H9 (cell line): Measurements from ENCODE around the gene THSD7B. TPM values are rescaled to one million over a fixed set of nuclear protein-coding genes. Genes with fewer than 3 reads are reported as not detected.

Experiments used
- DNase-seq: peaks from one replicate; pipeline ENCODE4 v3.0.0-alpha.2; 2017
- H2AFZ ChIP-seq: one replicate; pipeline ENCODE4 v1.6.1; 2013; ENCODE audit warnings: mild to moderate bottlenecking, low read length, control low read depth, moderate library complexity
- H2AK5ac ChIP-seq: 2 replicates; pipeline ENCODE4 v1.6.1; 2013; ENCODE audit warnings: low read length, control low read depth, mixed read lengths; ENCODE audit not compliant: insufficient read length
- H2BK120ac ChIP-seq: one replicate; pipeline ENCODE4 v1.6.1; 2013; ENCODE audit warnings: low read depth, mild to moderate bottlenecking, low read length, control low read depth, inconsistent platforms; ENCODE audit not compliant: poor library complexity, severe bottlenecking
- H2BK12ac ChIP-seq: 2 replicates; pipeline ENCODE4 v1.6.1; 2013; ENCODE audit warnings: low read length, control low read depth, mixed read lengths, low read depth; ENCODE audit not compliant: insufficient read length
- H2BK15ac ChIP-seq: 2 replicates; pipeline ENCODE4 v1.6.1; 2013; ENCODE audit warnings: low read depth, low read length, control low read depth
- H2BK20ac ChIP-seq: one replicate; pipeline ENCODE4 v1.6.1; 2013; ENCODE audit warnings: low read depth, mild to moderate bottlenecking, low read length, control low read depth, inconsistent platforms; ENCODE audit not compliant: poor library complexity, severe bottlenecking
- H2BK5ac ChIP-seq: 2 replicates; pipeline ENCODE4 v1.6.1; 2013; ENCODE audit warnings: low read length, control low read depth, mixed read lengths; ENCODE audit not compliant: insufficient read length
- H3K14ac ChIP-seq: 2 replicates; pipeline ENCODE4 v1.6.1; 2013; ENCODE audit warnings: low read length, control low read depth; ENCODE audit not compliant: insufficient read depth
- H3K18ac ChIP-seq: 2 replicates; pipeline ENCODE4 v1.6.1; 2013; ENCODE audit warnings: low read depth, mild to moderate bottlenecking, mixed read lengths, low read length, control low read depth; ENCODE audit not compliant: insufficient read length
- H3K23ac ChIP-seq: 2 replicates; pipeline ENCODE4 v1.6.1; 2013; ENCODE audit warnings: low read length, control low read depth, mixed read lengths, low read depth; ENCODE audit not compliant: insufficient read length
- H3K23me2 ChIP-seq: 2 replicates; pipeline ENCODE4 v1.6.1; 2013; ENCODE audit warnings: low read depth, mild to moderate bottlenecking, mixed read lengths, low read length, control low read depth; ENCODE audit not compliant: insufficient read length, poor library complexity, severe bottlenecking
- H3K27ac ChIP-seq: 2 replicates; pipeline ENCODE4 v1.5.1; 2013; ENCODE audit warnings: low read length, control low read depth, mixed read lengths, low read depth; ENCODE audit not compliant: insufficient read length
- H3K27me3 ChIP-seq: 2 replicates; pipeline ENCODE4 v1.6.1; 2013; ENCODE audit warnings: low read length, control low read depth, inconsistent platforms; ENCODE audit not compliant: insufficient read depth
- H3K4ac ChIP-seq: 2 replicates; pipeline ENCODE4 v1.6.1; 2013; ENCODE audit warnings: low read depth, mild to moderate bottlenecking, control low read depth, inconsistent platforms, low read length, moderate library complexity
- H3K4me1 ChIP-seq: 2 replicates; pipeline ENCODE4 v1.6.1; 2013; ENCODE audit warnings: low read length, control low read depth, inconsistent platforms; ENCODE audit not compliant: insufficient read depth
- H3K4me2 ChIP-seq: 2 replicates; pipeline ENCODE4 v1.6.1; 2013; ENCODE audit warnings: low read length, control low read depth, mixed read lengths; ENCODE audit not compliant: insufficient read length, insufficient read depth
- H3K56ac ChIP-seq: 2 replicates; pipeline ENCODE4 v1.6.1; 2013; ENCODE audit warnings: low read depth, mild to moderate bottlenecking, mixed read lengths, low read length, control low read depth; ENCODE audit not compliant: insufficient read length
- H3K79me1 ChIP-seq: 2 replicates; pipeline ENCODE4 v1.6.1; 2013; ENCODE audit warnings: low read depth, mild to moderate bottlenecking, moderate library complexity, low read length, control low read depth, inconsistent platforms; ENCODE audit not compliant: insufficient read depth, poor library complexity, severe bottlenecking
- H3K79me2 ChIP-seq: 2 replicates; pipeline ENCODE4 v1.6.1; 2013; ENCODE audit warnings: low read length, control low read depth, inconsistent platforms; ENCODE audit not compliant: insufficient read depth
- H3K9ac ChIP-seq: 2 replicates; pipeline ENCODE4 v1.6.1; 2013; ENCODE audit warnings: low read length, control low read depth, mixed read lengths; ENCODE audit not compliant: insufficient read length; ENCODE audit errors: extremely low read depth
- H3K9me3 ChIP-seq: one replicate; pipeline ENCODE4 v1.6.1; 2013; ENCODE audit warnings: low read depth, low read length, inconsistent platforms; ENCODE audit not compliant: control insufficient read depth
- H3T11ph ChIP-seq: one replicate; pipeline ENCODE4 v1.6.1; 2013; ENCODE audit warnings: mild to moderate bottlenecking, low read length, control low read depth, inconsistent platforms
- H4K20me1 ChIP-seq: one replicate; pipeline ENCODE4 v1.6.1; 2013; ENCODE audit not compliant: control insufficient read depth, insufficient read length, insufficient read depth
- H4K5ac ChIP-seq: 2 replicates; pipeline ENCODE4 v1.6.1; 2013; ENCODE audit warnings: low read depth, mild to moderate bottlenecking, mixed read lengths, low read length, control low read depth; ENCODE audit not compliant: insufficient read length
- H4K8ac ChIP-seq: replicated peaks from 2 replicates; pipeline ENCODE4 v1.6.1; 2013; ENCODE audit warnings: low read length, control low read depth, mixed read lengths, low read depth; ENCODE audit not compliant: insufficient read length
- H4K91ac ChIP-seq: 2 replicates; pipeline ENCODE4 v1.6.1; 2013; ENCODE audit warnings: low read depth, mild to moderate bottlenecking, moderate library complexity, mixed read lengths, low read length, control low read depth; ENCODE audit not compliant: insufficient read length
- H3K27ac Mint-ChIP-seq, 3 experiments: 2 replicates in 2 of 3; 3 replicates in 1 of 3; pipeline ENCODE4 v1.8.0; 2020 to 2021; ENCODE audit warnings: mixed read lengths in 3 of 3, mild to moderate bottlenecking in 1 of 3, moderate library complexity in 1 of 3
- H3K27me3 Mint-ChIP-seq: 2 replicates; pipeline ENCODE4 v1.8.0; 2021; ENCODE audit warnings: low read depth, mild to moderate bottlenecking, moderate library complexity, mixed read lengths
- H3K36me3 Mint-ChIP-seq, 3 experiments: 2 replicates in 2 of 3; 3 replicates in 1 of 3; pipeline ENCODE4 v1.8.0; 2020 to 2021; ENCODE audit warnings: low read depth in 3 of 3, mixed read lengths in 3 of 3; ENCODE audit not compliant: insufficient read depth in 1 of 3
- H3K4me1 Mint-ChIP-seq, 2 experiments: 2 replicates each; pipeline ENCODE4 v1.8.0; 2020; ENCODE audit warnings: mixed read lengths in 2 of 2
- H3K4me3 Mint-ChIP-seq, 2 experiments: 2 replicates in 1 of 2; 3 replicates in 1 of 2; pipeline ENCODE4 v1.8.0; 2020 to 2021; ENCODE audit warnings: mild to moderate bottlenecking in 2 of 2, mixed read lengths in 2 of 2, moderate library complexity in 1 of 2
- H3K9me3 Mint-ChIP-seq, 2 experiments: 2 replicates in 1 of 2; 3 replicates in 1 of 2; pipeline ENCODE4 v1.8.0; 2020; ENCODE audit warnings: mild to moderate bottlenecking in 2 of 2, mixed read lengths in 2 of 2, moderate library complexity in 1 of 2
- WGBS: extraction: QIAGEN DNeasy Blood & Tissue Kit; methylation state at CpG from one replicate; pipeline ENCODE4 v1.1.7; 2013; ENCODE audit warnings: missing lambda C conversion rate, low lambda C conversion rate, mixed read lengths; ENCODE audit not compliant: insufficient read length; ENCODE audit errors: extremely low coverage; 5-methylcytosine and 5-hydroxymethylcytosine counted together
- total RNA-seq: library from RNA; stranded (reverse); gene quantifications from 2 replicates; pipeline ENCODE4 v1.2.1, GENCODE V29; 2021
- TF ChIP-seq, protein P1 (sequence below): fragments of 200-600 bp; sonication (generic); conservative IDR thresholded peaks from 3 replicates; pipeline ENCODE4 v1.8.0; 2021; ENCODE audit warnings: antibody characterized with exemption, mild to moderate bottlenecking

THSD7B gene
- total RNA-seq, 1 experiment from 2014 or later = 0.85 TPM

GRCh38 chr2:136874258-136874657 lies 108.9 kb downstream of the THSD7B start:
- Mint-ChIP-seq H3K36me3 (no peaks in the 10 kb centered on the region), H3K27ac (no peak overlapping the region), H3K4me1 (peaks cover 0 to 2% of the 10 kb centered on the region in 2 experiments; a peak in 1 of 4 replicates), H3K27me3 (no peaks in the 10 kb centered on the region), H3K4me3 (no peak overlapping the region), H3K9me3 (peaks cover 0 to 3% of the 10 kb centered on the region in 2 experiments; a peak in 1 of 5 replicates)
- Histone ChIP-seq H3K9me3 (no peaks in the 10 kb centered on the region), H2AK5ac (no peak overlapping the region), H4K91ac (no peak overlapping the region), H3K27me3 (no peaks in the 10 kb centered on the region), H3K23ac (no peak overlapping the region), H2BK120ac (no peak overlapping the region), H3K4ac (no peak overlapping the region), H2BK12ac (no peak overlapping the region), H3K18ac (no peak overlapping the region), H3K14ac (no peak overlapping the region), H3K4me2 (no peak overlapping the region), H3K9ac (no peak overlapping the region), H4K8ac (no peak overlapping the region), H2BK15ac (no peak overlapping the region), H3K23me2 (no peaks in the 10 kb centered on the region), H3K79me2 (no peaks in the 10 kb centered on the region), H2BK20ac (no peak overlapping the region), H3K56ac (no peak overlapping the region), H3T11ph (no peak overlapping the region), H2AFZ (no peak overlapping the region), H3K79me1 (no peaks in the 10 kb centered on the region), H3K27ac (no peak overlapping the region), H3K4me1 (no peaks in the 10 kb centered on the region), H4K5ac (no peak overlapping the region), H2BK5ac (no peak overlapping the region), H4K20me1 (no peaks in the 10 kb centered on the region)
- no CpG with 5 or more reads among the region's 6 CpGs for WGBS
- DNase-seq = peak; percentile 29
- TF ChIP-seq, protein P1, sequence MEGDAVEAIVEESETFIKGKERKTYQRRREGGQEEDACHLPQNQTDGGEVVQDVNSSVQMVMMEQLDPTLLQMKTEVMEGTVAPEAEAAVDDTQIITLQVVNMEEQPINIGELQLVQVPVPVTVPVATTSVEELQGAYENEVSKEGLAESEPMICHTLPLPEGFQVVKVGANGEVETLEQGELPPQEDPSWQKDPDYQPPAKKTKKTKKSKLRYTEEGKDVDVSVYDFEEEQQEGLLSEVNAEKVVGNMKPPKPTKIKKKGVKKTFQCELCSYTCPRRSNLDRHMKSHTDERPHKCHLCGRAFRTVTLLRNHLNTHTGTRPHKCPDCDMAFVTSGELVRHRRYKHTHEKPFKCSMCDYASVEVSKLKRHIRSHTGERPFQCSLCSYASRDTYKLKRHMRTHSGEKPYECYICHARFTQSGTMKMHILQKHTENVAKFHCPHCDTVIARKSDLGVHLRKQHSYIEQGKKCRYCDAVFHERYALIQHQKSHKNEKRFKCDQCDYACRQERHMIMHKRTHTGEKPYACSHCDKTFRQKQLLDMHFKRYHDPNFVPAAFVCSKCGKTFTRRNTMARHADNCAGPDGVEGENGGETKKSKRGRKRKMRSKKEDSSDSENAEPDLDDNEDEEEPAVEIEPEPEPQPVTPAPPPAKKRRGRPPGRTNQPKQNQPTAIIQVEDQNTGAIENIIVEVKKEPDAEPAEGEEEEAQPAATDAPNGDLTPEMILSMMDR = peak; percentile 79
